Measurements from ENCODE around the gene DCTN3. TPM values are rescaled to one million over a fixed set of nuclear protein-coding genes. Genes with fewer than 3 reads are reported as not detected.
A peak's percentile ranks its signal among the peaks of the same experiment; 100 is the strongest.

DCTN3 gene
- total RNA-seq, 2 donors from 2014 or later, result 65.2 to 76.3 TPM

DNA sequence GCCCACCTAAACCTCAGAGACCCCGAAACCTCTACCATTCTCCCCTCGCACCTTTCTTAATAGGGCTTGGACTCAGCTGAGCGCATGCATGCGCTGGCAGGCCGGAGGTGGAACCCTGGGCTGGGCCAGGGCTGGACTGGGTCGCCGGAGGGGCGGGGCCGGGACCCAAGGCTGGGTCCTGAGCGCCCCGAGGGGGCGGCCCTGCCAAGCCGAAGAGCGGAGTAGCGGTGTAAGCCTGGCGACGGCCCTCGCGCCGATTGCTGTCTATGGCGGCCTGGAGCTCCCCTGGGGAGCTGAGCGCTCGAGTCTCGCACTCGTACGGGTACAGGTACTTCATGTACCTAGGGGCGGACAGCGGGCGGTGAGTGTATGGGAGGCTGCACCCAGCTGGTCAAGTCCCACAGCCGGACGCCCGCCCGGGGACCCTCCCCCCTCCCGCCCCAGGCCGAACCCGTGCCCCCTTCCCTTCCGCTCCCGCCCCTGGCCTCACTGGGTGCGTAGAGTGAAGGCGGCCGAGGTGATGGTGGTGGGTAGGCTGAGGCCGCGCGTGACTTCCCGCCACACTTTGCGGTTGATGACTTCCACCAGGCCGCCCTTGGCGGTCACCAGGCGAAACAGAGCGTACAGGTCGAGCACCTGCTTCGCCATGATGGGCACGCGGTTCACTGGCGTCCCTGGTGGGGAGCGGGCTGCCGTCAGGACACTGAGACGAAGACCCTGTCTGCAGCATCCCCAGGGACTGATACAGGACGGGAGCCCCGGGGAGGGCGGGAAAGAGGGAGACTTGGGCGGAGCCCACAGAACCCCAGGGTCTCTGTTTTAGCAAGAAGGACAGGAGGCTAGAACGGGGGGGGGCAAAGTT is 3.3 kb upstream of the DCTN3 start:
- Histone ChIP-seq H3K4me3 (no peak overlapping the region), H3K36me3 (no peaks in the 10 kb centered on the region), H3K4me1 (peaks cover 8% of the 10 kb centered on the region), H3K27ac (no peak overlapping the region), H3K27me3 (peaks cover 64% of the 10 kb centered on the region), H3K9me3 (no peaks in the 10 kb centered on the region), H3K9ac (ENCODE audit: low read depth in 2 of 2, low read length in 2 of 2) (no peak overlapping the region)
- TF ChIP-seq CTCF (IDR thresholded peaks at IDR 0.05), result no peak
- intact Hi-C loops (cut with DNase I), result no loop called here
- no peak for DNase-seq

- intact Hi-C loops (cut with DNase I), result no loop called here
- H3K4me3 ChIP-seq, result no peak overlapping the region
- H3K36me3 ChIP-seq, result peaks cover 14% of the 10 kb centered on the region
- H3K4me1 ChIP-seq, result peaks cover 8% of the 10 kb centered on the region
- DNase-seq, result no peak
- H3K27ac ChIP-seq, result no peak overlapping the region
- no peak for TF ChIP-seq CTCF (IDR thresholded peaks at IDR 0.05)
- H3K9ac ChIP-seq (ENCODE audit: low read depth in 2 of 2, low read length in 2 of 2), result no peak overlapping the region
- no peaks in the 10 kb centered on the region for H3K27me3 ChIP-seq
- H3K9me3 ChIP-seq, result no peaks in the 10 kb centered on the region
Observed at GRCh38 chr9:34615132-34615531, 5.2 kb downstream of the DCTN3 start.

DNA sequence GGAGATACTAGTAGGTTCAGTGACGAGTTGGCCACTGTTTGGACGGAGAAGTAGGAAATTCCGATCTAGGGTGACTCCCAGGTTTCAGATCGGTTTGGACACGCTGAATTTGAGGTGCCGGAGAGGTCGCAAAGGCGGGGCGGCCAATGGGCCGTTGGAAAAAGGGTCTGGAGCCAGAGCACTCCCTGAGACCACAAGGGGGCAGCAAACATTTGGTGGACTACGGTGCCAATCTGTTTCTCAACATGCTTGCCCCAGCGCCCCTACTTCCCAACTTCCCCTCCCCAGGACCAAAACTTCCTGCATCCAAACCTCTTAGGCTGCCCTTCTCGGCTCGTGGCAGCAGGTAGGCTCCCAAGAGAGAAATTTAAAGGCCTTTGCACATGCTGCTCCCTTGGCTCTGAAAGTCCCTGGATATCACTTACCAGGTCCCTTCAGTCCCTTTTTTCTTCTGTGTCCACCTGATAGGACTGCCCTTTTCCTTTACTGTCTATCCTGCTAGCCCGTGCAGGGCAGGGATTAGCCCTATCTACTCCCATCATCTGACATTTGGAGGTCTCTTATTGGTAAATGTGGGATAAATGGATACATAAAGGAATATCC is 7.4 kb downstream of the DCTN3 start:
- H3K9ac ChIP-seq (ENCODE audit: low read depth in 2 of 2, low read length in 2 of 2), result peak overlapping the region; percentile 46 to 84

GRCh38 chr9:34611811-34612787 is 8.2 kb downstream of the DCTN3 start, which contains the start of gene RPP25L:
Gene RPP25L (minus strand): TSS chr9:34612097. CDS start chr9:34611296, 801 bp downstream.
- Histone ChIP-seq H3K9ac (ENCODE audit: low read depth in 2 of 2, low read length in 2 of 2) (peak within 1 kb of the TSS; percentile 84 to 89), H3K27ac (peak within 1 kb of the TSS; percentile 73), H3K36me3 (peaks cover 7% of the 10 kb centered on the region), H3K4me1 (no peaks in the 10 kb centered on the region), H3K4me3 (peak within 1 kb of the TSS; percentile 60), H3K9me3 (no peaks in the 10 kb centered on the region), H3K27me3 (no peaks in the 10 kb centered on the region)
- TF ChIP-seq CTCF (IDR thresholded peaks at IDR 0.05), result no peak
- intact Hi-C loops (cut with DNase I), result no loop called here
- peak; percentile 93 for DNase-seq

More for the DNA sequence above, 7.4 kb downstream of the DCTN3 start:
- TF ChIP-seq CTCF (IDR thresholded peaks at IDR 0.05), result peak; percentile 89
- Histone ChIP-seq H3K36me3 (peaks cover 14% of the 10 kb centered on the region), H3K27me3 (no peaks in the 10 kb centered on the region), H3K4me1 (no peaks in the 10 kb centered on the region), H3K4me3 (peak overlapping the region; percentile 60), H3K9me3 (no peaks in the 10 kb centered on the region), H3K27ac (peak overlapping the region; percentile 73)
- peak; percentile 90 for DNase-seq
- intact Hi-C loops (cut with DNase I), result no loop called here
